ENCODE data around the gene DZIP1L.
"Not testable (repeated sequence)": the region's sequence is repeated elsewhere in the genome, so short reads cannot be mapped to it uniquely, and the experiment has no call there.

Gene DZIP1L

DNA sequence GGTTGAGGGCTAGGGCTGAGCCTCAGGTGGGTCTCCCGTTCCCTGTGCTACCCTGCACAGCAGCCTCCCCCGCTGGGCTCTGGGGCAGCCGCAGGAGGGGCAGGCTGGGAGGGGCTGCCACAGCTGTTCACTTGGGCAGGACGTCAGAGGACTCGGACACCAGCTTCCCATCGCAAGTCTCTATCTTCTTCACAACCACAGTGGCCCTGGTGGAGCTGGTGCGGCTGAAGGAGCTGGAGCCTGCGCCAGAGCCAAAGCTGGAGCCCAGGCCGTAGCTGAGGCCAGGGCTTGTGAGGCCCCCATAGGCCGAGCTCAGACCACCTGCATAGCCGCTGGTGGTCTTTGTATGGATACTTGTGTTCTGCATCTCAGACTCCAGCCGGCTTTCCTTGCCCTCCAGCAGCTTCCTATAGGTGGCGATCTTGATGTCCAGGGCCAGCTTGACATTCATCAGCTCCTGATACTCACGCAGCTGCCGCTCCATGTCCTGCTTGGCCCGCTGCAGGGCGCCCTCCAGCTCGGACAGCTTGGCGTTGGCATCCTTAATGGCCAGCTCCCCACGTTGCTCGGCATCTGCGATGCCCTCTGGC, 14.0 kb downstream of the DZIP1L start:
- H4K20me1 ChIP-seq (ENCODE audit: insufficient read depth, low read length); H2AFZ ChIP-seq (ENCODE audit: low read depth, low read length); H3K36me3 ChIP-seq (ENCODE audit: insufficient read depth, low read length); H3K27me3 ChIP-seq (ENCODE audit: insufficient read depth, low read length, poor library complexity); DNase-seq; H3K9me3 ChIP-seq (ENCODE audit: insufficient read depth, low read length, severe bottlenecking); H3K9ac ChIP-seq (ENCODE audit: low read depth, low read length); H3K4me3 ChIP-seq (ENCODE audit: low read depth in 1 of 2, low read length in 2 of 2); ATAC-seq (ENCODE audit: insufficient read depth, low read depth); H3K79me2 ChIP-seq (ENCODE audit: insufficient read depth, low read length); H3K4me1 ChIP-seq (ENCODE audit: insufficient read depth, low read length); H3K4me2 ChIP-seq (ENCODE audit: insufficient read depth, low read length); H3K27ac ChIP-seq (ENCODE audit: low read length): not testable (repeated sequence)
- TF ChIP-seq, protein P1, sequence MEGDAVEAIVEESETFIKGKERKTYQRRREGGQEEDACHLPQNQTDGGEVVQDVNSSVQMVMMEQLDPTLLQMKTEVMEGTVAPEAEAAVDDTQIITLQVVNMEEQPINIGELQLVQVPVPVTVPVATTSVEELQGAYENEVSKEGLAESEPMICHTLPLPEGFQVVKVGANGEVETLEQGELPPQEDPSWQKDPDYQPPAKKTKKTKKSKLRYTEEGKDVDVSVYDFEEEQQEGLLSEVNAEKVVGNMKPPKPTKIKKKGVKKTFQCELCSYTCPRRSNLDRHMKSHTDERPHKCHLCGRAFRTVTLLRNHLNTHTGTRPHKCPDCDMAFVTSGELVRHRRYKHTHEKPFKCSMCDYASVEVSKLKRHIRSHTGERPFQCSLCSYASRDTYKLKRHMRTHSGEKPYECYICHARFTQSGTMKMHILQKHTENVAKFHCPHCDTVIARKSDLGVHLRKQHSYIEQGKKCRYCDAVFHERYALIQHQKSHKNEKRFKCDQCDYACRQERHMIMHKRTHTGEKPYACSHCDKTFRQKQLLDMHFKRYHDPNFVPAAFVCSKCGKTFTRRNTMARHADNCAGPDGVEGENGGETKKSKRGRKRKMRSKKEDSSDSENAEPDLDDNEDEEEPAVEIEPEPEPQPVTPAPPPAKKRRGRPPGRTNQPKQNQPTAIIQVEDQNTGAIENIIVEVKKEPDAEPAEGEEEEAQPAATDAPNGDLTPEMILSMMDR (IDR thresholded peaks at IDR 0.05; ENCODE audit: borderline replicate concordance, extremely low read depth, low read length, poor library complexity, severe bottlenecking) = peak; percentile 27

- H3K4me1 ChIP-seq (ENCODE audit: insufficient read depth, low read length) = no peaks in the 10 kb centered on the region
- H3K36me3 ChIP-seq (ENCODE audit: insufficient read depth, low read length) = no peaks in the 10 kb centered on the region
- H3K4me2 ChIP-seq (ENCODE audit: insufficient read depth, low read length) = no peak overlapping the region
- H3K9ac ChIP-seq (ENCODE audit: low read depth, low read length) = no peak overlapping the region
- H3K9me3 ChIP-seq (ENCODE audit: insufficient read depth, low read length, severe bottlenecking) = no peaks in the 10 kb centered on the region
- H3K79me2 ChIP-seq (ENCODE audit: insufficient read depth, low read length) = no peaks in the 10 kb centered on the region
- TF ChIP-seq, protein P1 (IDR thresholded peaks at IDR 0.05; ENCODE audit: borderline replicate concordance, extremely low read depth, low read length, poor library complexity, severe bottlenecking) = no peak
- TF ChIP-seq EZH2 (IDR thresholded peaks at IDR 0.05; ENCODE audit: borderline replicate concordance, low read depth, low read length, severe bottlenecking) = no peak
- no peak overlapping the region for H3K4me3 ChIP-seq (ENCODE audit: low read depth in 1 of 2, low read length in 2 of 2)
- H3K27ac ChIP-seq (ENCODE audit: low read length) = no peak overlapping the region
- DNase-seq = no peak
- no peaks in the 10 kb centered on the region for H4K20me1 ChIP-seq (ENCODE audit: insufficient read depth, low read length)
- no peak for ATAC-seq (ENCODE audit: insufficient read depth, low read depth)
- no peak overlapping the region for H2AFZ ChIP-seq (ENCODE audit: low read depth, low read length)
- H3K27me3 ChIP-seq (ENCODE audit: insufficient read depth, low read length, poor library complexity) = peaks cover 10% of the 10 kb centered on the region
These were observed 16.0 kb downstream of the DZIP1L start for GRCh38 chr3:138099417-138099816.

DNA sequence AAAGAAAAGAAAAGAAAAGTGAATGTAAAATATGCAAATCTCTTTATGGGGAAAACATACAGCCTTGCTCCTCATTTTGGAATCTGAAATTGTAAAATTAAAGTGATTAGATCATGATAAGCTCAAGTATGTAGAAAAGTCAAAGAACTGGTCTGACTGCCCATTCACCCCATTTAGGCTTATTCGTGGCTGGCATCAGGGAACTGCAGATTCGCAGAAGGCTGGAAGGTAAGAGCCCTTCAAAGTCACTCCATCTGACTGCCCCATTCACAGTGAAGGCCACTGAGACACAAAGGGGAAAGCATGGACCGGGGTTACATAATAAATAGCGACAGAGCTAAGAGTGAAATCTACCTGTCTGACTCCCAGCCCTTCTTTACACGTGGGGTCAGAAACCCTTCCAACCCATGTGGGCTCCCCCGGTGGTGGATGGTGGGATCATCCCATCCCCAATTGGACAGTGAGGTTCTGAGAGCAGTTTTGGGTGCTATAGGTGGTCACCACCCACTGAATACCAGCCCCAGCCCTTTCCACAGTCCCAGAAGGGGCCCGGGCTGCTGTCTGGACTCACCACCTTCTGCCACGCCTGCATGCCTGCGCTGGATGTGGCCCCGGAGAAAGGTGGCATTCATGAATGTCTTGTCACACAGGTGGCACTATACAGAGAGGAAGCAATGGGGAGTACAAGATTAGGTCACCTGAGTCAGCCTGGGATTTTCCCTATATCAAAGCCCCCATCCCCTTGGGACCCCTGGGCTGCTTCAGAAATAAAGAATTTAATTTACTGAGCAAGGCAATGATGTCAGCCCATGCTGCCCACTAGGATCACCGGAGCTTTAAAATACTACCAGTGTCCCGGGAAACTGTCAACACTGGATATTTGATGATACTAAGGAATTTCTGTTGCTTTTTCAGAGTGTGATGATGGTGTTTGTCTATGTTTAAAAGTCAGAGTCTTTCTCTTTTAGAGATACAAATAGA, 17.9 kb downstream of the DZIP1L start:
- Histone ChIP-seq H3K36me3 (ENCODE audit: insufficient read depth, low read length) (no peaks in the 10 kb centered on the region), H2AFZ (ENCODE audit: low read depth, low read length) (no peak overlapping the region), H3K79me2 (ENCODE audit: insufficient read depth, low read length) (no peaks in the 10 kb centered on the region), H3K4me2 (ENCODE audit: insufficient read depth, low read length) (no peak overlapping the region), H3K4me1 (ENCODE audit: insufficient read depth, low read length) (no peaks in the 10 kb centered on the region), H3K9ac (ENCODE audit: low read depth, low read length) (no peak overlapping the region), H3K4me3 (ENCODE audit: low read depth in 1 of 2, low read length in 2 of 2) (no peak overlapping the region), H4K20me1 (ENCODE audit: insufficient read depth, low read length) (no peaks in the 10 kb centered on the region), H3K27ac (ENCODE audit: low read length) (no peak overlapping the region), H3K9me3 (ENCODE audit: insufficient read depth, low read length, severe bottlenecking) (no peaks in the 10 kb centered on the region), H3K27me3 (ENCODE audit: insufficient read depth, low read length, poor library complexity) (peaks cover 17% of the 10 kb centered on the region)
- ATAC-seq (ENCODE audit: insufficient read depth, low read depth) (no peak), DNase-seq (no peak)
- TF ChIP-seq, protein P1 (IDR thresholded peaks at IDR 0.05; ENCODE audit: borderline replicate concordance, extremely low read depth, low read length, poor library complexity, severe bottlenecking) = peak; percentile 59
- no peak for TF ChIP-seq EZH2 (IDR thresholded peaks at IDR 0.05; ENCODE audit: borderline replicate concordance, low read depth, low read length, severe bottlenecking)

All from DND-41 (cell line).